ENCODE data around the gene OR5K2. TPM values are rescaled to one million over a fixed set of nuclear protein-coding genes. Genes with fewer than 3 reads are reported as not detected.

OR5K2 gene
- total RNA-seq, 2 experiments from 2014 or later = not detected

- ChIA-PET CTCF (interaction anchor here (0.6 to 1.5 kb wide), 2 partner anchors 14 to 103 kb away, joined by 3 read pairs; no protein-coding TSS in a partner anchor), POLR2A (no interaction called here)
- Mint-ChIP-seq H3K4me3 (no peak overlapping the region), H3K9me3 (ENCODE audit: low read depth) (no peaks in the 10 kb centered on the region), H3K27ac (no peak overlapping the region), H3K4me1 (peaks cover 15% of the 10 kb centered on the region), H3K27me3 (peaks cover 2% of the 10 kb centered on the region), H3K36me3 (ENCODE audit: low read depth) (peaks cover 16% of the 10 kb centered on the region)
- ATAC-seq (no peak), DNase-seq (no peak)
- intact Hi-C loops (cut with DNase I, micrococcal nuclease) = no loop called here
These were observed 4.5 kb downstream of the OR5K2 start for GRCh38 chr3:98501863-98502576.

GRCh38 chr3:98504539-98504938, 7.1 kb downstream of the OR5K2 start:
- Mint-ChIP-seq H3K36me3 (ENCODE audit: low read depth) (peaks cover 26% of the 10 kb centered on the region), H3K4me3 (no peak overlapping the region), H3K27me3 (no peaks in the 10 kb centered on the region), H3K4me1 (peaks cover 22% of the 10 kb centered on the region), H3K9me3 (ENCODE audit: low read depth) (no peaks in the 10 kb centered on the region), H3K27ac (no peak overlapping the region)
- POLR2A ChIA-PET = no interaction called here
- no peak for DNase-seq
- intact Hi-C loops (cut with DNase I, micrococcal nuclease) = no loop called here
- CTCF ChIA-PET = no interaction called here
- no peak for ATAC-seq

GRCh38 chr3:98508582-98508981, 11.1 kb downstream of the OR5K2 start:
- no peak for DNase-seq
- no peak overlapping the region for H3K27ac Mint-ChIP-seq
- intact Hi-C loops (cut with DNase I, micrococcal nuclease) = no loop called here
- peaks cover 13% of the 10 kb centered on the region for H3K4me1 Mint-ChIP-seq
- no peak overlapping the region for H3K4me3 Mint-ChIP-seq
- no peaks in the 10 kb centered on the region for H3K9me3 Mint-ChIP-seq (ENCODE audit: low read depth)
- no peaks in the 10 kb centered on the region for H3K27me3 Mint-ChIP-seq
- CTCF ChIA-PET = interaction anchor here (1.0 kb wide), 1 partner anchor 64 kb away, joined by 3 read pairs; no protein-coding TSS in a partner anchor
- peaks cover 44% of the 10 kb centered on the region for H3K36me3 Mint-ChIP-seq (ENCODE audit: low read depth)
- ATAC-seq = no peak
- POLR2A ChIA-PET = no interaction called here

GRCh38 chr3:98512576-98512975, 15.1 kb downstream of the OR5K2 start:
- Mint-ChIP-seq H3K9me3 (ENCODE audit: low read depth) (no peaks in the 10 kb centered on the region), H3K4me1 (peaks cover 33% of the 10 kb centered on the region), H3K27ac (no peak overlapping the region), H3K36me3 (ENCODE audit: low read depth) (peaks cover 58% of the 10 kb centered on the region), H3K4me3 (no peak overlapping the region), H3K27me3 (no peaks in the 10 kb centered on the region)
- POLR2A ChIA-PET = no interaction called here
- CTCF ChIA-PET = no interaction called here
- intact Hi-C loops (cut with DNase I, micrococcal nuclease) = no loop called here
- no peak for DNase-seq
- ATAC-seq = no peak

- H3K4me3 Mint-ChIP-seq = no peak overlapping the region
- H3K9me3 Mint-ChIP-seq (ENCODE audit: low read depth) = no peaks in the 10 kb centered on the region
- ATAC-seq (peak; percentile 58), DNase-seq (peak; percentile 46)
- H3K36me3 Mint-ChIP-seq (ENCODE audit: low read depth) = peaks cover 59% of the 10 kb centered on the region
- intact Hi-C loops (cut with DNase I, micrococcal nuclease) = no loop called here
- ChIA-PET POLR2A (no interaction called here), CTCF (no interaction called here)
- peaks cover 37% of the 10 kb centered on the region for H3K4me1 Mint-ChIP-seq
- H3K27me3 Mint-ChIP-seq = no peaks in the 10 kb centered on the region
- no peak overlapping the region for H3K27ac Mint-ChIP-seq
These were observed 15.6 kb downstream of the OR5K2 start for GRCh38 chr3:98513091-98513511.

GRCh38 chr3:98513736-98514135, 16.3 kb downstream of the OR5K2 start:
- H3K27me3 Mint-ChIP-seq = no peaks in the 10 kb centered on the region
- POLR2A ChIA-PET = interaction anchor here (0.7 kb wide), 1 partner anchor 9 kb away, joined by 3 read pairs; the partner anchor contains the start of gene CLDND1
- peaks cover 38% of the 10 kb centered on the region for H3K4me1 Mint-ChIP-seq
- H3K27ac Mint-ChIP-seq = peak overlapping the region; percentile 37
- no peaks in the 10 kb centered on the region for H3K9me3 Mint-ChIP-seq (ENCODE audit: low read depth)
- intact Hi-C loops (cut with DNase I, micrococcal nuclease) = no loop called here
- DNase-seq (no peak), ATAC-seq (peak; percentile 34)
- CTCF ChIA-PET = interaction anchor here (0.6 kb wide), 1 partner anchor 10 kb away, joined by 3 read pairs; no protein-coding TSS in a partner anchor
- peaks cover 59% of the 10 kb centered on the region for H3K36me3 Mint-ChIP-seq (ENCODE audit: low read depth)
- no peak overlapping the region for H3K4me3 Mint-ChIP-seq

- intact Hi-C loops (cut with DNase I, micrococcal nuclease) = no loop called here
- no peaks in the 10 kb centered on the region for H3K27me3 Mint-ChIP-seq
- H3K36me3 Mint-ChIP-seq (ENCODE audit: low read depth) = peaks cover 67% of the 10 kb centered on the region
- no peak overlapping the region for H3K4me3 Mint-ChIP-seq
- peaks cover 49% of the 10 kb centered on the region for H3K4me1 Mint-ChIP-seq
- ChIA-PET POLR2A (no interaction called here), CTCF (interaction anchor here (0.6 kb wide), 1 partner anchor 219 kb away, joined by 3 read pairs; no protein-coding TSS in a partner anchor)
- DNase-seq (no peak), ATAC-seq (peak; percentile 43)
- no peaks in the 10 kb centered on the region for H3K9me3 Mint-ChIP-seq (ENCODE audit: low read depth)
- no peak overlapping the region for H3K27ac Mint-ChIP-seq
These were observed 17.5 kb downstream of the OR5K2 start for GRCh38 chr3:98514948-98515347.

GRCh38 chr3:98518816-98519215, 21.3 kb downstream of the OR5K2 start:
- ChIA-PET CTCF (interaction anchor here (0.6 to 1.3 kb wide), 2 partner anchors 39 to 1901 kb away, joined by 3 read pairs; no protein-coding TSS in a partner anchor), POLR2A (interaction anchor here (0.6 to 1.6 kb wide), 3 partner anchors 38 to 393 kb away, joined by 3 read pairs; partner anchors contain the start of gene CPOX)
- intact Hi-C loops (cut with DNase I, micrococcal nuclease) = no loop called here
- no peak for DNase-seq
- no peak for ATAC-seq
- Mint-ChIP-seq H3K4me3 (peak overlapping the region; percentile 95), H3K9me3 (ENCODE audit: low read depth) (no peaks in the 10 kb centered on the region), H3K27ac (peak overlapping the region; percentile 81), H3K36me3 (ENCODE audit: low read depth) (peaks cover 69% of the 10 kb centered on the region), H3K4me1 (peaks cover 67% of the 10 kb centered on the region), H3K27me3 (no peaks in the 10 kb centered on the region)

GRCh38 chr3:98519351-98519750, 21.9 kb downstream of the OR5K2 start:
- H3K4me3 Mint-ChIP-seq = peak overlapping the region; percentile 95
- no peaks in the 10 kb centered on the region for H3K9me3 Mint-ChIP-seq (ENCODE audit: low read depth)
- H3K27me3 Mint-ChIP-seq = no peaks in the 10 kb centered on the region
- H3K27ac Mint-ChIP-seq = peak overlapping the region; percentile 81
- ATAC-seq (no peak), DNase-seq (peak; percentile 14)
- H3K36me3 Mint-ChIP-seq (ENCODE audit: low read depth) = peaks cover 64% of the 10 kb centered on the region
- ChIA-PET POLR2A (interaction anchor here (0.6 to 1.6 kb wide), 2 partner anchors 38 to 43 kb away, joined by 3 read pairs; no protein-coding TSS in a partner anchor), CTCF (interaction anchor here (1.1 kb wide), 1 partner anchor 17 kb away, joined by 3 read pairs; no protein-coding TSS in a partner anchor)
- H3K4me1 Mint-ChIP-seq = peaks cover 69% of the 10 kb centered on the region
- intact Hi-C loops (cut with DNase I, micrococcal nuclease) = no loop called here

- Mint-ChIP-seq H3K9me3 (ENCODE audit: low read depth) (no peaks in the 10 kb centered on the region), H3K27ac (peak overlapping the region; percentile 95), H3K4me1 (peaks cover 65% of the 10 kb centered on the region), H3K36me3 (ENCODE audit: low read depth) (peaks cover 47% of the 10 kb centered on the region), H3K27me3 (no peaks in the 10 kb centered on the region), H3K4me3 (peak overlapping the region; percentile 95)
- ChIA-PET CTCF (interaction anchor here (0.8 to 3.2 kb wide), 6 partner anchors 15 to 76 kb away, joined by 3 to 11 read pairs (median 6); partner anchors contain the start of gene CPOX), POLR2A (interaction anchor here (0.6 to 1.6 kb wide), 7 partner anchors 8 to 43 kb away, joined by 3 to 16 read pairs (median 4); no protein-coding TSS in a partner anchor)
- ATAC-seq = peak; percentile 65
- intact Hi-C loops (cut with DNase I, micrococcal nuclease) = loop anchor here (1.0 to 10.0 kb wide), 10 partner anchors 34 to 1295 kb away; partner anchors contain the start of genes CMSS1 (in 2 of the 2), CPOX (in 2 of the 2), ARL6 (in 1 of the 2) and CRYBG3 (in 1 of the 2)
- DNase-seq = peak; percentile 78
These were observed 24.5 kb downstream of the OR5K2 start for GRCh38 chr3:98521897-98522543.

Measured in activated CD4-positive, alpha-beta T cell treated with anti-CD3 and anti-CD28 coated beads for 36 hours (primary cell).